Lower lobe of right lung (tissue), 2 donors: Measurements from ENCODE around the gene MOXD1. TPM values are rescaled to one million over a fixed set of nuclear protein-coding genes. Genes with fewer than 3 reads are reported as not detected.

Experiments used
- ATAC-seq, 2 donors: fragments of 200-7000 bp; cut with Tn5 transposase; one replicate each; pipeline ENCODE4 v1.9.1; 2020 to 2022; ENCODE audit warnings: mild to moderate bottlenecking in 2 of 2, moderate library complexity in 2 of 2
- DNase-seq: peaks from one replicate; pipeline ENCODE4 v3.0.0-alpha.2; 2020
- H3K27ac ChIP-seq: fragments of 200-600 bp; one replicate; pipeline ENCODE4 v1.8.0; 2022
- H3K27me3 ChIP-seq: fragments of 200-600 bp; one replicate; pipeline ENCODE4 v1.8.0; 2022; ENCODE audit warnings: low read depth
- H3K36me3 ChIP-seq: fragments of 200-600 bp; one replicate; pipeline ENCODE4 v1.8.0; 2022; ENCODE audit warnings: mild to moderate bottlenecking
- H3K4me1 ChIP-seq: fragments of 200-600 bp; one replicate; pipeline ENCODE4 v1.8.0; 2022
- H3K4me3 ChIP-seq: fragments of 200-600 bp; one replicate; pipeline ENCODE4 v1.8.0; 2022; ENCODE audit warnings: mild to moderate bottlenecking
- H3K9me3 ChIP-seq: fragments of 200-600 bp; one replicate; pipeline ENCODE4 v1.8.0; 2022
- intact Hi-C: fragments of 100-400 bp; cut with DNase I; formaldehyde crosslinking; loops from one replicate; pipeline ENCODE4 v1.11.0; 2022
- total RNA-seq: library from RNA; stranded (reverse); fragmentation: NEBNext Ultra II Directional; extraction: Animal tissue kit (Norgen Biotek cat#: 25700); gene quantifications from one replicate; pipeline ENCODE4 v1.2.1, GENCODE V29; 2021
- TF ChIP-seq, protein P1 (sequence below): fragments of 200-600 bp; IDR thresholded peaks from one replicate; pipeline ENCODE4 v1.8.0; 2022; ENCODE audit warnings: antibody characterized with exemption, mild to moderate bottlenecking
- donor health status: DM: no; HTN: yes; CAD: no; lungs with severe emphysema.

Gene MOXD1
- total RNA-seq, 1 donor from 2014 or later: 13.4 TPM

DNA sequence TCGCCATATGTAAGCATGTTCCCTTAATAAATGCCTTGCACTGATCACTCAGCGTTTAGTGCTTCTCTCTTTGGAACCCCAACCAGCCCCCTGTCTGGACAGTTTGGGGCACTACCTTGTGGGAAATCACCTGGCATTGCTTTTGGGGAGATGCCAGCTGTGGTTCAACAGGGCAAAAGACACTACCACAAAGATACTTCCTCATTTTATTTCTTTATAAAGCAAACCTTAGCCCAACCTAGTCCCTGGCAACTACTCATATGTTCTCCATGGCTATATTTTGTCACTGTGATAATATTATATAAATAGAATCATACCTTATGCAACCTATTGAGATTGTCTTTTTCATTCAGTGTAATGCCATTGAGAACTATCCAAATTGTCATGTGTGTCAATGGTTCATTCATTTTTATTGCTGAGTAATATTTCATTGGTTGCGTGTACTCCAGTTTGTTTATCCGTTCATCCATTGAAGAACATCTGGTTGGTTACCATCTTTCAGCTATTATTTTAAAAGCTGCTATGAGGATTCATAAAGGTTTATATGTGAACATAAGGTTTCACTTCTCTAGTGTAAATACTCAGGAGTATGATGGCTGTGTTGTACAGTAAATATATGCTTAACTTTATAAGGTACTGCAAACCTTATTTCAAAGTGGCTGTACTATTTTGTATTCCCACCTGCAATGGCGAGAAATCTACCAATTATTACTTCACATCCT, 114.8 kb downstream of the MOXD1 start:
- Histone ChIP-seq H3K4me1 (no peaks in the 10 kb centered on the region), H3K9me3 (no peaks in the 10 kb centered on the region), H3K27me3 (no peaks in the 10 kb centered on the region), H3K27ac (no peak overlapping the region), H3K36me3 (no peaks in the 10 kb centered on the region), H3K4me3 (no peak overlapping the region)
- TF ChIP-seq, protein P1, sequence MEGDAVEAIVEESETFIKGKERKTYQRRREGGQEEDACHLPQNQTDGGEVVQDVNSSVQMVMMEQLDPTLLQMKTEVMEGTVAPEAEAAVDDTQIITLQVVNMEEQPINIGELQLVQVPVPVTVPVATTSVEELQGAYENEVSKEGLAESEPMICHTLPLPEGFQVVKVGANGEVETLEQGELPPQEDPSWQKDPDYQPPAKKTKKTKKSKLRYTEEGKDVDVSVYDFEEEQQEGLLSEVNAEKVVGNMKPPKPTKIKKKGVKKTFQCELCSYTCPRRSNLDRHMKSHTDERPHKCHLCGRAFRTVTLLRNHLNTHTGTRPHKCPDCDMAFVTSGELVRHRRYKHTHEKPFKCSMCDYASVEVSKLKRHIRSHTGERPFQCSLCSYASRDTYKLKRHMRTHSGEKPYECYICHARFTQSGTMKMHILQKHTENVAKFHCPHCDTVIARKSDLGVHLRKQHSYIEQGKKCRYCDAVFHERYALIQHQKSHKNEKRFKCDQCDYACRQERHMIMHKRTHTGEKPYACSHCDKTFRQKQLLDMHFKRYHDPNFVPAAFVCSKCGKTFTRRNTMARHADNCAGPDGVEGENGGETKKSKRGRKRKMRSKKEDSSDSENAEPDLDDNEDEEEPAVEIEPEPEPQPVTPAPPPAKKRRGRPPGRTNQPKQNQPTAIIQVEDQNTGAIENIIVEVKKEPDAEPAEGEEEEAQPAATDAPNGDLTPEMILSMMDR: no peak
- intact Hi-C loops: loop anchor here (10.0 kb wide), 1 partner anchor 198 kb away; no protein-coding TSS in a partner anchor
- DNase-seq: no peak
- no peak for ATAC-seq

DNA sequence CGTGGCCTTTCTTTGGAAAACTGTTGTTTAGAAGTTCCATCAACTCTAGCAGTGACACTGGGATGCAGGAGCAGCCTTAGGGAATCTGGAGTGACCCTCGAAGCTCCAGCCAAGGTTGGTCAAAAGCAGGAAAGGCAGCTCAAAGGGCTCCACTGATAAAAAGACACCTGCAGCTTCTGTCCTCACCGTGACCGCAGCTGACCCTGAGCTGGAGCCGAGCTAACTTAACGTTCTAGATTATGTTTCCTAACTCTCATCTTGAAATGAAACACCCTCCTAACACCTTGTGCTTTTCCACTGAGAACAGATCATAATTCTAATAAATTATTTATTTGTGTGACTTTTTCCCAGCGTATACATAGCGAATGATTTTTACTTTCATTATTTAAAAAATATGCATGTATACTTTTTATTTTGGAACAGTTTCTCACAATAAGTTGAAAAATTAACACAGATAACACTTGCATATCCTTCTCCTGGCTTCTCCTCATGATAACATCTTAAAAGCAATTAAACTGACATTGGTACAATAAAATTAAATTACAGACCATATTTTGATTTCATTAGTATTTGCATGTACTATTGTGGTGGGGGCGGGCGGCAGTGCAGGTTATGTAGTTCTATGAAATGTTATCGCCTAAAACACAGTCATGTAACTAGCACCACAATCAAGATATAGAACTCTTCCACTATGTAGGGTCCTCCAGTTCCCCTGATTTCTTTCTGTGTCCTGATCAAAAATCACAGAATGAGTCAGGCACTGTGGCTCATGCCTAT, 116.1 kb downstream of the MOXD1 start:
- Histone ChIP-seq H3K4me1 (no peaks in the 10 kb centered on the region), H3K27ac (no peak overlapping the region), H3K27me3 (peaks cover 4% of the 10 kb centered on the region), H3K9me3 (no peaks in the 10 kb centered on the region), H3K36me3 (no peaks in the 10 kb centered on the region), H3K4me3 (no peak overlapping the region)
- ATAC-seq (no peak), DNase-seq (no peak)
- intact Hi-C loops: loop anchor here (10.0 kb wide), 1 partner anchor 200 kb away; no protein-coding TSS in a partner anchor
- TF ChIP-seq, protein P1: no peak

DNA sequence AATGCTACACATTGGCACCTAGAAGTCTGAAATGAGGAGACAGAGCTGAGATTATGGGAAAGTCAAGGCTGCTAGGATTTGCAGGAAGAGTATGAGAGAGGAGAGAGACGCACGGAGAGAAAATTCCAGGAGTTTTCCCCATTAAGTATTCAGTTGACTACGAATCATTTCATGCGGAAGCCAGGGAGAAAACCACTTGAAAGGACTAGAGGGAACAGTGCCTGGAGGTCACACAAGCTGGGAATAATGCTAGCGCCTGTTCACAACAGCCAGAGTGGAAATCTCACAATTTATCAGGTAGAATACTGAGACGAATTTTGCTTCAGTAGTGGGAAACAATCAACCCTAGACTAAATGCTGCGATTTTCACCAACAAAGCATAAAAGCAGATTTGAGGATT, 118.6 kb downstream of the MOXD1 start:
- intact Hi-C loops: loop anchor here (10.0 kb wide), 1 partner anchor 202 kb away; no protein-coding TSS in a partner anchor
- TF ChIP-seq, protein P1: no peak
- Histone ChIP-seq H3K36me3 (no peaks in the 10 kb centered on the region), H3K27ac (no peak overlapping the region), H3K27me3 (peaks cover 4% of the 10 kb centered on the region), H3K4me3 (no peak overlapping the region), H3K9me3 (no peaks in the 10 kb centered on the region), H3K4me1 (no peaks in the 10 kb centered on the region)
- DNase-seq: no peak
- ATAC-seq: no peak

DNA sequence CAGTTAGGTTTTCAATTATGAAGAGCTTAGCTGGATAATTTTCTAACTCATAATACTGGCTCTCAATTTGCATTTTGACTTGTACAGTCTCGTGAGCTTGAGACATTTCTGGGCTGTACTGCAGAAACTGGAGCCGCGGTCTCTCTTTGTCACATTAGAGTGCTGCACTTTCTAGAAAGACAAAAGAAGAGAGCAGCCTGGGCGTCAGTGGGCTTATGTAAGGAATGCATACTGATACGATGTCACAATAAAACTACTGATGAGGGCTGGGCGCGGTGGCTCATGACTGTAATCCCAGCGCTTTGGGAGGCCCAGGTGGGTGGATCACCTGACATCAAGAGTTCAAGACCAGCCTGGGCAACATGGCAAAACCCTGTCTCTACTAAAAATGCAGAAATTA, 120.8 kb downstream of the MOXD1 start:
- Histone ChIP-seq H3K4me3 (no peak overlapping the region), H3K36me3 (no peaks in the 10 kb centered on the region), H3K9me3 (no peaks in the 10 kb centered on the region), H3K27ac (no peak overlapping the region), H3K4me1 (no peaks in the 10 kb centered on the region), H3K27me3 (peaks cover 4% of the 10 kb centered on the region)
- ATAC-seq (no peak), DNase-seq (no peak)
- intact Hi-C loops: loop anchor here (10.0 kb wide), 1 partner anchor 204 kb away; no protein-coding TSS in a partner anchor
- TF ChIP-seq, protein P1: no peak

DNA sequence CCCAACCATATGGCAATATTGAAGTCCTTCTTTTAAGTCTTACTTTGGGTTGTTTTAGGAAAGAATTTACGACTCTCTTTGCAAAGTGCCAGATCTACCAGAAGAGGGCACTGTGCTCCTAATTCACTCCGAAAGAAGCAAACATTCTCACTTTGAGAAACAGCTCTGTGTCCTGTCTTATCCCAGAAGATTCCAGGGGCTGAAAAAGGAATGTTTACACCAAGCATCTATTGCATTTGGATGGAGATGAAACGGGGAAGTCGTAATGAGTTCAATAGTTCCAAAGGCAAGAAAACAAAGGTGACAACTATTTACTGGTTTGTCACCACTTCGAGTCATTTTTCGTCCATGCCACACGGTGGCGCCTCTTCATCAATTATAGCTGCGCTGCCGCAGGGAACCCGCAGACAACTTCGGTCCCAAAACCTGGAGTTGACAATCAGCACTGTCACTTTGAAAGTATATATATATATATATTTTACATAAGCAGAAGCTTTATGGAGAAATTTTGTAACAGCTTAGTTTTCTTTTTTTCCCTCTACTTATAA, 121.6 kb downstream of the MOXD1 start:
- Histone ChIP-seq H3K36me3 (no peaks in the 10 kb centered on the region), H3K4me1 (no peaks in the 10 kb centered on the region), H3K27ac (no peak overlapping the region), H3K27me3 (peaks cover 4% of the 10 kb centered on the region), H3K9me3 (no peaks in the 10 kb centered on the region), H3K4me3 (peak overlapping the region; percentile 50)
- TF ChIP-seq, protein P1: peak; percentile 86
- intact Hi-C loops: loop anchor here (10.0 kb wide), 1 partner anchor 205 kb away; no protein-coding TSS in a partner anchor
- DNase-seq (peak; percentile 75), ATAC-seq (peak; percentile 86 to 94)
